HG03342 (cell line): Measurements from ENCODE around the gene PDZD2.

Experiments used
- ATAC-seq: cut with Tn5 transposase; IDR thresholded peaks from one replicate; pipeline ENCODE4 v1.9.1; 2021; ENCODE audit warnings: mild to moderate bottlenecking, moderate library complexity; ENCODE audit not compliant: unreplicated experiment

Gene PDZD2

DNA sequence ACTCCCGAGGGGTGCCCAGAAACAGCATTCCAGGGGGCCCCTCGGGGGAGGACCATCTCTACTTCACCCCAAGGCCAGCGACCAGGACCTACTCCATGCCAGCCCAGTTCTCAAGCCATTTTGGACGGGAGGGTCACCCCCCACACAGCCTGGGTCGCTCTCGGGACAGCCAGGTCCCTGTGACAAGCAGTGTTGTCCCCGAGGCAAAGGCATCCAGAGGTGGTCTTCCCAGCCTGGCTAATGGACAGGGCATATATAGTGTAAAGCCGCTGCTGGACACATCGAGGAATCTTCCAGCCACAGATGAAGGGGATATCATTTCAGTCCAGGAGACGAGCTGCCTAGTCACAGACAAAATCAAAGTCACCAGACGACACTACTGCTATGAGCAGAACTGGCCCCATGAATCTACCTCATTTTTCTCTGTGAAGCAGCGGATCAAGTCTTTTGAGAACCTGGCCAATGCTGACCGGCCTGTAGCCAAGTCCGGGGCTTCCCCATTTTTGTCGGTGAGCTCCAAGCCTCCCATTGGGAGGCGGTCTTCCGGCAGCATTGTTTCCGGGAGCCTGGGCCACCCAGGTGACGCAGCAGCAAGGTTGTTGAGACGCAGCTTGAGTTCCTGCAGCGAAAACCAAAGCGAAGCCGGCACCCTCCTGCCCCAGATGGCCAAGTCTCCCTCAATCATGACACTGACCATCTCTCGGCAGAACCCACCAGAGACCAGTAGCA is 451.3 kb downstream of the PDZD2 start:
- ATAC-seq, result no peak

GRCh38 chr5:32090755-32091128 is 451.8 kb downstream of the PDZD2 start:
- no peak for ATAC-seq

DNA sequence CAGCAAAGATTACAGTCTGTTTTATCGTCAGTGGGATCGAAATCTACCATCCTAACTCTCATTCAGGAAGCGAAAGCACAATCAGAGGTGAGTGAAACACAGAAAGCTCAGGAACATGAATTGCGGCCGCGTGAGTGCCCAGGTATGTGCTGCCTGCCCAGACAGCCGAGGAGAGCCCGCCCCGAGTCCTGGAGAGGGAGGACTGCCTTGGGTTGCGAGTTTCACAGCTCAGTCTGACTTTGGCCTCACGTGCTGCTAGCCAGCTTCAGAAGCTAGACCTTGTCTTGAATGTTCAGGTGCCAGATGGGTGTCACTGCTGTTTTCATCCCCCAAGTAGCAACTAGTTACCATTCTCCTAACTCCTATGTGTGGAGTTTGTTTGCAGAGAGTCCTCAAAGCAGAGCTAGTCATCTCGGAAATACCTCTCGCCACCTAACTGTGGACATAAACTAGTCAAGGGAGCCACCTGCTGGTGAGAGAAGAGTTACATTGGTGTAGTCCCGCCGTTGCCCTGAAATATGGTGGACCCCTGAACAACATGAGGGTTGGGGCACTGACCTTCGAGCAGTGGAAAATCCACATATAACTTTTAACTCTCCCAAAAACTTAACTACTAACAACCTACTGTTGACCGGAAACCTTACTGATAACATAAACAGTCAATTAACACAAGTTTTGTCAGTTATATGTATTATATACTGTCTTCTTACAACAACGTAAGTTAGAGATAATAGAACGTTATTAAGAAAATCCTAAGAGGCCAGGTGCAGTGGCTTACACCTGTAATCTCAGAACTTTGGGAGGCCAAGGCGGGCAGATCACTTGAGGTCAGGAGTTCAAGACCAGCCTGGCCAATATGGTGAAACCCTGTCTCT is 454.2 kb downstream of the PDZD2 start:
- ATAC-seq, result peak; percentile 97

- ATAC-seq, result no peak
Observed at GRCh38 chr5:32094691-32095090, 455.8 kb downstream of the PDZD2 start.

DNA sequence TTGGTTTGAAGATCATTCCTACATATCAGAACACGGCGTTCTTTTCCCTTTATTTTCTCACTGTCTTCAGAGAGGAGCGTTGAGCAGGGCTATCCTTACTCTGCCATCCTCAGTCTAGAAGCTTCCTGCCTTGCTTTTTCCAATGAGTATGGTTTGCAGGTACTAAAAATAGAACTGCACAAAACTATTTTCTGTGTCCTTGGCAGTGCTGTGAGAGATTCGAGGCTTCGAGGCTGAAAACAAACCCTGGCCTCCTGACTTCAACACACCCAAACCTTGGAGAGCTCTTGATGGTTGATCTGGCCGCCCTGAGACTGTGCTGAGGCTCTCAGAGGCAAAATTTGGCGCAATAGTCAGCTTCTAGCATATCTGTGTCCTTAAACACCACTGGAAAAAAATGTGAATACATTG is 456.3 kb downstream of the PDZD2 start:
- ATAC-seq, result no peak

- ATAC-seq, result no peak
Observed at GRCh38 chr5:32096891-32097595, 458.1 kb downstream of the PDZD2 start.

GRCh38 chr5:32098291-32098690 is 459.4 kb downstream of the PDZD2 start:
- no peak for ATAC-seq

GRCh38 chr5:32098890-32099310 is 460.0 kb downstream of the PDZD2 start:
- no peak for ATAC-seq

GRCh38 chr5:32099486-32100035 is 460.6 kb downstream of the PDZD2 start:
- ATAC-seq, result no peak

DNA sequence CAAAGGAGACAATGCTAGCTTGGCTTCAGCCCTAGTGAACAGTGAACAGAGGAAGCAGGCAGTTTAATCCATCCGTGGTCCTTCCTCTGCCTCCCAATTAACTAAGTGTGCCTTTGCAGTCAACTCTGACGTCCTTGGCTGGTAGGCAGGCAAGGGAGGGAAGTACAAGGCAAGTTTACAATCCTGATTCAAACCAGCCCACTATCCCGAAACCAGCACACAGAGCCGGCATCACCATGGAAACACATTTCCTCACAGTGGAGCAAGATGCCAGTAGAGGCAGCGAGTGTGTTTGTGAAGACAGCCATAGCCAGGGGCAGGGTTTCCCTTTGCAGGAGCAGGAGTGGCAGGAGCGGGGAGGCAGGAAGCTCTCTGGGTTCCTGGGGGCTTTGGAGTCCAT is 461.3 kb downstream of the PDZD2 start:
- no peak for ATAC-seq

DNA sequence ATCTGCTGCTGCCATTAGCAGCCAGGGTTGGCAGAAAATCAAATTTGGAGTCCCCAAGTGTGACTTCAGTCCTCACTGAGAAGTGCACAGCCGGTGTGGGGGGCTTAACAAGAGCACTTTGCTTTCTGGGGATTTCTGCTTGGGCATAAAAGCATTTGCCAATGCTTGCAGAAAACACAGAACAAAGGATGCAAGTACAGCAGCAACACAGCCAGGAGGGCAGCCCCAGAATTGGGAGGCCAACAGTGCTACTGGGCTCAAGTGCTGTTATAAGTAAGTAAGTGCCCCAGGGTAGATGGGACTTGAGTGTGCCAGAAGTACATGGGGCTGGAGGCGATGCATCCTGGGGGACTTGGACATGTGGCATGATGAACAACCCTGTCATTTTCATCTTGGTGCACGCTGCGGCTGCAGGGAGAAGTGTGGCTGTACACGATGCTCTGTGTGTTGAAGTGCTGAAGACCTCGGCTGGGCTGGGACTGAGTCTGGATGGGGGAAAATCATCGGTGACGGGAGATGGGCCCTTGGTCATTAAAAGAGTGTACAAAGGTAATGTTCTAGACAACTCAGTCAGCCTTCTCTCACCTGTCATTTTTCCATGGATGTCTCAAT is 461.9 kb downstream of the PDZD2 start:
- ATAC-seq, result no peak

DNA sequence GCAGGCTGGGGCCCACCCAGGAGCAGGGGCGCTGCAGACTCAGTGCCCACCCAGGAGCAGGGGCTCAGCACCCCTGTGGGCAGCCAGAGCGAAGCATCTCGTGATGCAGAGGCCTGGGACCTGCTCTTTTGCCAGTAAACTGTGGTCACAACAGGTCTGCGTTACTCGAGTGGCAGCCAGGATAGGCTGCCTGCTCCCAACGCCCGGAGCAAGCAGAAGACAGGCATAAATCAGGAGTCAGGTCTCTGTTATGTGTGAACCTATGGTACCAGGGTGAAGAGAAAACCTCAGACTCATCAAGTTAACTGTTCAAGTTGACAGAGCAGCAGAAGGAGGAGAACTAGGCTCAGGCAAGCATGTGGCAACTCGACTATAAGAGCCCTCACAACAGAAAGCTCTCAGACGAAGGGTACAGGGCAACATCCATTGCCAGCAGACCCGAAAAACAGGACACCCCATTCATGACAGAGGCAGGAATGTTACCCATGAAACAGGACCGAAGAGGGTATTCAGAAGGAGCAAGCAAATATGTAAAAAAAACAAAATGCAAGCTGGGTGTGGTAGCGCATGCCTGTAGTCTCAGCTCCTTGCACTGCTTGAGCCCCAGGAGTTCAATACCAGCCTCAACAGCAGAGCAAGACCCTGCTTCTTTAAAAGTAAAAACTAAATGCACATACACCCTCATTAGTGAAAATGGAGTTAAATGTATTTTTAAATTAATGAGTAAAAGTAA is 463.5 kb downstream of the PDZD2 start:
- no peak for ATAC-seq

- no peak for ATAC-seq
Observed at GRCh38 chr5:32103521-32103920, 464.6 kb downstream of the PDZD2 start.

DNA sequence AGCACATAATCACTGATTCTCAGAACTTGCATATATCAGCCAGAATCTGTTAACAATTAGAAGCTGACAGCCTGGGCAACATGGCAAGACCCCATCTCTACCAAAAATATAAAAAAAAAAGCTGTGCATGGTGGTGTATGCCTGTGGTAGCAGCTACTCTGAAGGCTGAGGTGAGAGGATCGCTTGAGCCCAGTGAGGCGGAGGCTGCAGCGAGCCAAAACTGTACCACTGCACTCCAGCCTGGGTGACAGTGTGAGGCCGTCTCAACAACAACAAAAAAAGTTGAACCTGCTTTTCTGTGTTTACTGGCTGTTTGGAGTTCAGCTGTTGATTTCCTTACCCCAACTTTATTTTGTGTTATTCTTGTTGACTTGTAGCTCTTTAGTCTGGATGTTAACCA is 468.4 kb downstream of the PDZD2 start:
- no peak for ATAC-seq

GRCh38 chr5:32108167-32108566 is 469.2 kb downstream of the PDZD2 start:
- no peak for ATAC-seq

DNA sequence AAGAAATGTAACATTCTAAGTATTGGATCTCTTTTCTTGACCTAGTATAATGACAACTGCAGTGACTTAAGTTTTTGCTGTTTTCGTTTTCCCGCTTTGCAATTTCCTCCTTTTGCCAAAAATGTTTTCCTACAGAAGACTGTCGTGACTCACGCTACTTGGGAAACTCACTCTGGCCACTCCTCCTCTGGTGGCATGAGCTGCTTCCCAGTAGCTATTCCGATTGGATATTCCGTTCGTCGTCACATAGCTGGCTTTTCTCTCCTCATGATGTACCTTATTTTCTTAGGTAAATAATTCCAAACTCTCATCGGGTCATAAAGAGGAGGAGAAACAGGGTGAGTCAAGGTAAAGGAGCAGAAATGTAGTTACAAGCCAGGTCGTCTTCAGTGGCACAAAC is 470.3 kb downstream of the PDZD2 start:
- no peak for ATAC-seq

- no peak for ATAC-seq
Observed at GRCh38 chr5:32110111-32110696, 471.3 kb downstream of the PDZD2 start.

GRCh38 chr5:32115985-32116384 is 477.1 kb downstream of the PDZD2 start:
- ATAC-seq, result no peak

GRCh38 chr5:32116574-32117313 is 477.8 kb downstream of the PDZD2 start:
- no peak for ATAC-seq
